Measurements from ENCODE around the gene UBE2I.

UBE2I gene

GRCh38 chr16:1364510-1364909 lies 55.1 kb downstream of the UBE2I start:
- FAIRE-seq, result no peak

GRCh38 chr16:1366060-1366711 lies 56.8 kb downstream of the UBE2I start:
- no peak for FAIRE-seq

- FAIRE-seq, result no peak
Observed at GRCh38 chr16:1366712-1367299, 57.4 kb downstream of the UBE2I start.

- FAIRE-seq, result no peak
Observed at GRCh38 chr16:1367486-1368174, 58.2 kb downstream of the UBE2I start.

GRCh38 chr16:1371054-1371978 lies 61.9 kb downstream of the UBE2I start:
- FAIRE-seq, result no peak

- no peak for FAIRE-seq
Observed at GRCh38 chr16:1372292-1372950, 63.0 kb downstream of the UBE2I start.

- no peak for FAIRE-seq
Observed at GRCh38 chr16:1374418-1375297, 65.2 kb downstream of the UBE2I start.

GRCh38 chr16:1375298-1375640 lies 65.8 kb downstream of the UBE2I start:
- FAIRE-seq, result no peak

GRCh38 chr16:1375741-1376410 lies 66.4 kb downstream of the UBE2I start:
- no peak for FAIRE-seq
